SK-MEL-5 (cell line): Measurements from ENCODE around the gene ELOVL7. TPM values are rescaled to one million over a fixed set of nuclear protein-coding genes. Genes with fewer than 3 reads are reported as not detected.

ENCODE experiments used
- total RNA-seq: library from RNA; depleted of rRNA; stranded (reverse); fragments of >200 nt; shearing (Covaris generic); gene quantifications from 2 replicates; pipeline ENCODE4 v1.2.3, GENCODE V29; 2014; rRNA removed

ELOVL7 gene
- total RNA-seq, 1 experiment from 2014 or later: 5.4 TPM

Other genes with a start within 250 kb of the ELOVL7 start
- gene DEPDC1B, start 144.1 kb downstream of the ELOVL7 start, total RNA-seq: 18.8 and 21.5 TPM in 2 replicates
- gene ERCC8, start 100.8 kb upstream of the ELOVL7 start, total RNA-seq: 13.6 and 13.9 TPM in 2 replicates
- gene NDUFAF2, start 100.9 kb upstream of the ELOVL7 start, total RNA-seq: 47.8 and 60.3 TPM in 2 replicates